OCI-LY1 (cell line): ENCODE results near the gene P2RY14.

Source experiments
- H2AFZ ChIP-seq: fragments of 200-600 bp; sonication (generic), shearing (Covaris generic); 2 replicates; pipeline ENCODE4 v1.6.0; 2014; ENCODE audit warnings: antibody characterized with exemption, mild to moderate bottlenecking, low read length
- H3F3A ChIP-seq: fragments of 200-600 bp; sonication (generic), shearing (Covaris generic); 2 replicates; pipeline ENCODE4 v1.6.0; 2014; ENCODE audit warnings: mild to moderate bottlenecking, antibody characterized with exemption, low read length, moderate library complexity; ENCODE audit not compliant: insufficient read depth
- H3K27ac ChIP-seq: fragments of 200-600 bp; sonication (generic); 2 replicates; pipeline ENCODE4 v1.5.1; 2014; ENCODE audit warnings: low read length, mixed run types, mild to moderate bottlenecking, low read depth; ENCODE audit not compliant: poor library complexity, severe bottlenecking
- H3K27me3 ChIP-seq: fragments of 200-600 bp; sonication (generic); 2 replicates; pipeline ENCODE4 v1.6.0; 2014; ENCODE audit warnings: antibody characterized with exemption, mild to moderate bottlenecking, low read length, moderate library complexity; ENCODE audit not compliant: insufficient read depth
- H3K36me3 ChIP-seq: fragments of 200-600 bp; sonication (generic); 2 replicates; pipeline ENCODE4 v1.6.1; 2014; ENCODE audit warnings: mild to moderate bottlenecking, antibody characterized with exemption, low read length, moderate library complexity, mixed read lengths; ENCODE audit not compliant: insufficient read depth
- H3K4me1 ChIP-seq: fragments of 200-600 bp; sonication (generic); 2 replicates; pipeline ENCODE4 v1.5.1; 2014; ENCODE audit warnings: mild to moderate bottlenecking, low read length, moderate library complexity; ENCODE audit not compliant: insufficient read depth, severe bottlenecking
- H3K4me2 ChIP-seq: fragments of 200-600 bp; sonication (generic), shearing (Covaris generic); 2 replicates; pipeline ENCODE4 v1.6.1; 2014; ENCODE audit warnings: low read length
- H3K4me3 ChIP-seq: fragments of 200-600 bp; sonication (generic); 2 replicates; pipeline ENCODE4 v1.5.1; 2014; ENCODE audit warnings: low read length, low read depth, mild to moderate bottlenecking, mixed read lengths; ENCODE audit not compliant: poor library complexity, severe bottlenecking
- H3K79me2 ChIP-seq: fragments of 200-600 bp; shearing (Covaris generic); 2 replicates; pipeline ENCODE4 v1.6.1; 2016; ENCODE audit warnings: mixed run types, low read length, mixed read lengths; ENCODE audit not compliant: insufficient read depth
- H3K9ac ChIP-seq: fragments of 200-600 bp; sonication (generic), shearing (Covaris generic); 2 replicates; pipeline ENCODE4 v1.6.1; 2014; ENCODE audit warnings: mild to moderate bottlenecking, low read length, mixed read lengths
- H3K9me2 ChIP-seq: fragments of 200-600 bp; sonication (generic), shearing (Covaris generic); 2 replicates; pipeline ENCODE4 v1.6.1; 2014; ENCODE audit warnings: low read depth, mild to moderate bottlenecking, low read length, mixed read lengths
- H3K9me3 ChIP-seq: fragments of 200-600 bp; shearing (Covaris generic); 2 replicates; pipeline ENCODE4 v1.6.1; 2014; ENCODE audit warnings: low read length, mixed read lengths
- H4K20me1 ChIP-seq: fragments of 200-600 bp; sonication (generic), shearing (Covaris generic); 2 replicates; pipeline ENCODE4 v1.6.0; 2016; ENCODE audit warnings: mild to moderate bottlenecking, low read length; ENCODE audit not compliant: insufficient read depth
- CTCF ChIP-seq: fragments of 200-600 bp; sonication (generic), shearing (Covaris generic); IDR thresholded peaks from 2 replicates; pipeline ENCODE4 v1.5.1; 2017; ENCODE audit warnings: mild to moderate bottlenecking, antibody characterized with exemption, low read length, moderate library complexity, mixed read lengths
- EZH2 ChIP-seq: fragments of 200-600 bp; sonication (generic), shearing (Covaris generic); IDR thresholded peaks from 2 replicates; pipeline ENCODE4 v1.8.0; 2017; ENCODE audit warnings: borderline replicate concordance, mixed run types, mild to moderate bottlenecking, antibody characterized with exemption, low read length, moderate library complexity, mixed read lengths

The P2RY14 gene

GRCh38 chr3:151307583-151308488 is 29.5 kb upstream of the P2RY14 start:
- H3K9me2 ChIP-seq = no peaks in the 10 kb centered on the region
- no peaks in the 10 kb centered on the region for H3K4me1 ChIP-seq
- no peak overlapping the region for H3K9ac ChIP-seq
- no peaks in the 10 kb centered on the region for H4K20me1 ChIP-seq
- no peaks in the 10 kb centered on the region for H3K79me2 ChIP-seq
- H3K36me3 ChIP-seq = no peaks in the 10 kb centered on the region
- no peak for TF ChIP-seq EZH2
- no peak for TF ChIP-seq CTCF
- H3K27ac ChIP-seq = no peak overlapping the region
- no peak overlapping the region for H3K4me2 ChIP-seq
- no peaks in the 10 kb centered on the region for H3K27me3 ChIP-seq
- no peak overlapping the region for H3K4me3 ChIP-seq
- H2AFZ ChIP-seq = no peak overlapping the region
- H3K9me3 ChIP-seq = no peaks in the 10 kb centered on the region
- H3F3A ChIP-seq = no peaks in the 10 kb centered on the region

GRCh38 chr3:151307131-151307530 is 28.8 kb upstream of the P2RY14 start:
- Histone ChIP-seq H4K20me1 (no peaks in the 10 kb centered on the region), H2AFZ (no peak overlapping the region), H3K27ac (no peak overlapping the region), H3K4me1 (no peaks in the 10 kb centered on the region), H3K36me3 (no peaks in the 10 kb centered on the region), H3F3A (no peaks in the 10 kb centered on the region), H3K4me3 (no peak overlapping the region), H3K9me2 (no peaks in the 10 kb centered on the region), H3K4me2 (no peak overlapping the region), H3K79me2 (no peaks in the 10 kb centered on the region), H3K9ac (no peak overlapping the region), H3K27me3 (no peaks in the 10 kb centered on the region), H3K9me3 (no peaks in the 10 kb centered on the region)
- no peak for TF ChIP-seq EZH2
- no peak for TF ChIP-seq CTCF

GRCh38 chr3:151306168-151306810 is 27.9 kb upstream of the P2RY14 start:
- Histone ChIP-seq H2AFZ (no peak overlapping the region), H3K4me1 (no peaks in the 10 kb centered on the region), H3K9ac (no peak overlapping the region), H3K27me3 (no peaks in the 10 kb centered on the region), H3K4me2 (no peak overlapping the region), H3K4me3 (no peak overlapping the region), H3K9me3 (no peaks in the 10 kb centered on the region), H3F3A (no peaks in the 10 kb centered on the region), H3K36me3 (no peaks in the 10 kb centered on the region), H3K27ac (no peak overlapping the region), H3K79me2 (no peaks in the 10 kb centered on the region), H4K20me1 (no peaks in the 10 kb centered on the region), H3K9me2 (no peaks in the 10 kb centered on the region)
- TF ChIP-seq CTCF (no peak), EZH2 (no peak)
